ENCODE results near the gene SCTR.

SCTR gene

GRCh38 chr2:119537792-119538191, 13.5 kb upstream of the SCTR start:
- H3K27me3 ChIP-seq (ENCODE audit: insufficient read depth, poor library complexity, severe bottlenecking) = no peaks in the 10 kb centered on the region
- TF ChIP-seq POLR2AphosphoS5 (IDR thresholded peaks at IDR 0.05; ENCODE audit: low read depth) = no peak
- TF ChIP-seq GABPA (IDR thresholded peaks at IDR 0.05; ENCODE audit: low read depth) = no peak
- TF ChIP-seq SPI1 (IDR thresholded peaks at IDR 0.05; ENCODE audit: borderline replicate concordance, low read depth) = no peak
- TF ChIP-seq, protein P1, sequence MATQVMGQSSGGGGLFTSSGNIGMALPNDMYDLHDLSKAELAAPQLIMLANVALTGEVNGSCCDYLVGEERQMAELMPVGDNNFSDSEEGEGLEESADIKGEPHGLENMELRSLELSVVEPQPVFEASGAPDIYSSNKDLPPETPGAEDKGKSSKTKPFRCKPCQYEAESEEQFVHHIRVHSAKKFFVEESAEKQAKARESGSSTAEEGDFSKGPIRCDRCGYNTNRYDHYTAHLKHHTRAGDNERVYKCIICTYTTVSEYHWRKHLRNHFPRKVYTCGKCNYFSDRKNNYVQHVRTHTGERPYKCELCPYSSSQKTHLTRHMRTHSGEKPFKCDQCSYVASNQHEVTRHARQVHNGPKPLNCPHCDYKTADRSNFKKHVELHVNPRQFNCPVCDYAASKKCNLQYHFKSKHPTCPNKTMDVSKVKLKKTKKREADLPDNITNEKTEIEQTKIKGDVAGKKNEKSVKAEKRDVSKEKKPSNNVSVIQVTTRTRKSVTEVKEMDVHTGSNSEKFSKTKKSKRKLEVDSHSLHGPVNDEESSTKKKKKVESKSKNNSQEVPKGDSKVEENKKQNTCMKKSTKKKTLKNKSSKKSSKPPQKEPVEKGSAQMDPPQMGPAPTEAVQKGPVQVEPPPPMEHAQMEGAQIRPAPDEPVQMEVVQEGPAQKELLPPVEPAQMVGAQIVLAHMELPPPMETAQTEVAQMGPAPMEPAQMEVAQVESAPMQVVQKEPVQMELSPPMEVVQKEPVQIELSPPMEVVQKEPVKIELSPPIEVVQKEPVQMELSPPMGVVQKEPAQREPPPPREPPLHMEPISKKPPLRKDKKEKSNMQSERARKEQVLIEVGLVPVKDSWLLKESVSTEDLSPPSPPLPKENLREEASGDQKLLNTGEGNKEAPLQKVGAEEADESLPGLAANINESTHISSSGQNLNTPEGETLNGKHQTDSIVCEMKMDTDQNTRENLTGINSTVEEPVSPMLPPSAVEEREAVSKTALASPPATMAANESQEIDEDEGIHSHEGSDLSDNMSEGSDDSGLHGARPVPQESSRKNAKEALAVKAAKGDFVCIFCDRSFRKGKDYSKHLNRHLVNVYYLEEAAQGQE (IDR thresholded peaks at IDR 0.05; ENCODE audit: insufficient replicate concordance, low read depth) = no peak
- no peak for TF ChIP-seq CTCF (IDR thresholded peaks at IDR 0.05; ENCODE audit: insufficient read depth, low read length)
- no peak for DNase-seq (ENCODE audit: low read depth in 1 of 2, low spot score in 1 of 2)
- no peak overlapping the region for H3K27ac ChIP-seq (replicated peaks)
- no peak overlapping the region for H3K4me3 ChIP-seq (replicated peaks; ENCODE audit: insufficient read depth, low read length)

DNA sequence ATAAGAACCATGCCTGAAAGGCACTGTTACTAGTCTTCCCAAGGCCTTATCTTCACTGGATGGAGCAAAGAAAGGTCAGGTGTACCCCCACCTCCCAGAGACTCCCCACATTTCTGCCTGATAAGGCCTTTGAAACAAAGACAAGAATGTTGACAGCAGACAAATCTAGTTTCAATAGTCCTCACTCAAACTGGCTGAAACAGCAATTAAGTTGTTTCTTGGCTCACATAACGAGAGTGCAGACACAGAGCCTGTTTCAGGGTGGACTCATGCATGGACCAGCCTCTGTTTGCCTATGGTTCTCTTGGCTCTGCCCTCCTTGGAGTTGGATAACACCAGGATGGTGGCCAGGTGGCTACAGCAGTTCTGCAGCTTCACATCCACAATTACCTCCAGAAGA, 12.4 kb upstream of the SCTR start:
- TF ChIP-seq, protein P1 (IDR thresholded peaks at IDR 0.05; ENCODE audit: insufficient replicate concordance, low read depth) = no peak
- no peak for TF ChIP-seq CTCF (IDR thresholded peaks at IDR 0.05; ENCODE audit: insufficient read depth, low read length)
- TF ChIP-seq SPI1 (IDR thresholded peaks at IDR 0.05; ENCODE audit: borderline replicate concordance, low read depth) = no peak
- DNase-seq (ENCODE audit: low read depth in 1 of 2, low spot score in 1 of 2) = no peak
- Histone ChIP-seq H3K27me3 (ENCODE audit: insufficient read depth, poor library complexity, severe bottlenecking) (no peaks in the 10 kb centered on the region), H3K27ac (replicated peaks) (no peak overlapping the region), H3K4me3 (replicated peaks; ENCODE audit: insufficient read depth, low read length) (no peak overlapping the region)

GRCh38 chr2:119536211-119536610, 11.9 kb upstream of the SCTR start:
- no peak for DNase-seq (ENCODE audit: low read depth in 1 of 2, low spot score in 1 of 2)
- H3K4me3 ChIP-seq (replicated peaks; ENCODE audit: insufficient read depth, low read length) = no peak overlapping the region
- no peak overlapping the region for H3K27ac ChIP-seq (replicated peaks)
- TF ChIP-seq POLR2AphosphoS5 (IDR thresholded peaks at IDR 0.05; ENCODE audit: low read depth) (no peak), GABPA (IDR thresholded peaks at IDR 0.05; ENCODE audit: low read depth) (no peak), CTCF (IDR thresholded peaks at IDR 0.05; ENCODE audit: insufficient read depth, low read length) (no peak), SPI1 (IDR thresholded peaks at IDR 0.05; ENCODE audit: borderline replicate concordance, low read depth) (no peak)
- TF ChIP-seq, protein P1 (IDR thresholded peaks at IDR 0.05; ENCODE audit: insufficient replicate concordance, low read depth) = no peak
- H3K27me3 ChIP-seq (ENCODE audit: insufficient read depth, poor library complexity, severe bottlenecking) = no peaks in the 10 kb centered on the region
